Stomach (tissue), 9 donors: Measurements from ENCODE around the gene C2CD2. TPM values are rescaled to one million over a fixed set of nuclear protein-coding genes. Genes with fewer than 3 reads are reported as not detected.

Source experiments
- DNase-seq, 2 donors: peaks; one replicate each; pipeline versions ENCODE4 v3.0.0 to v3.0.0-alpha.2; 2013 to 2019
- H3K27ac ChIP-seq, 5 donors: fragments of 200-600 bp in 4 of 5; sonication (generic) in 4 of 5; one replicate each; pipeline ENCODE4 v1.5.1; 2013 to 2019; ENCODE audit warnings: mild to moderate bottlenecking in 1 of 5, moderate library complexity in 1 of 5
- H3K27me3 ChIP-seq, 3 donors: fragments of 200-600 bp; sonication (generic); one replicate each; pipeline ENCODE4 v1.5.1; 2017 to 2019; ENCODE audit warnings: mixed run types in 1 of 3
- H3K36me3 ChIP-seq, 4 donors: fragments of 200-600 bp; sonication (generic); 1 replicate in 3 of 4; 2 replicates in 1 of 4; pipeline ENCODE4 v1.5.1; 2016 to 2019
- H3K4me1 ChIP-seq, 4 donors: fragments of 200-600 bp; sonication (generic); one replicate each; pipeline ENCODE4 v1.5.1; 2016 to 2019
- H3K4me3 ChIP-seq, 4 donors: fragments of 200-600 bp; sonication (generic) in 3 of 4; one replicate each; pipeline ENCODE4 v1.5.1; 2016 to 2019; ENCODE audit warnings: mild to moderate bottlenecking in 1 of 4
- H3K9me3 ChIP-seq, 4 donors: fragments of 200-600 bp; sonication (generic); one replicate each; pipeline ENCODE4 v1.5.1; 2016 to 2019
- CTCF ChIP-seq, 7 experiments: fragments of 450-650 bp in 4 of 7; fragments of 200-600 bp in 3 of 7; sonication (generic) in 3 of 7; IDR thresholded peaks; one replicate each; pipeline ENCODE4 v1.5.1; 2016 to 2019; ENCODE audit warnings: antibody characterized with exemption in 7 of 7, control low read depth in 2 of 7, mild to moderate bottlenecking in 1 of 7
- EP300 ChIP-seq: sonication (generic); formaldehyde crosslinking; IDR thresholded peaks from one replicate; pipeline ENCODE4 v1.6.1; 2017; ENCODE audit warnings: antibody characterized with exemption
- POLR2A ChIP-seq, 4 donors: fragments of 450-650 bp; IDR thresholded peaks; one replicate each; pipeline ENCODE4 v1.6.1; 2016; ENCODE audit warnings: antibody characterized with exemption in 4 of 4, control low read depth in 2 of 4, mild to moderate bottlenecking in 1 of 4, moderate library complexity in 1 of 4
- POLR2AphosphoS5 ChIP-seq, 3 donors: sonication (generic); formaldehyde crosslinking; IDR thresholded peaks; one replicate each; pipeline ENCODE4 v1.6.1; 2016; ENCODE audit warnings: antibody characterized with exemption in 3 of 3
- WGBS, 5 donors: extraction: QIAGEN DNeasy Blood & Tissue Kit in 3 of 5; methylation state at CpG; one replicate each; pipeline versions ENCODE4 v1.1.5 to v1.1.7; 2013 to 2018; 5-methylcytosine and 5-hydroxymethylcytosine counted together
- intact Hi-C: fragments of 100-400 bp; cut with DNase I; formaldehyde crosslinking; loops from one replicate; pipeline ENCODE4 v1.15.1; 2023; ENCODE audit warnings: low total_unique reads
- polyA plus RNA-seq, 3 donors: library from polyadenylated mRNA; stranded (reverse); fragments of 200-250 nt; gene quantifications; one replicate each; pipeline ENCODE4 v1.2.3, GENCODE V29; 2013
- total RNA-seq, 5 donors: library from RNA; depleted of rRNA; stranded (reverse); fragments of >200 nt; gene quantifications; one replicate each; pipeline versions ENCODE4 v1.1.0 to v1.2.3, GENCODE V29; 2014 to 2016
- donor health status: healthy with polysubstance abuse.
- donor health status: Bipolar disorder and iron deficiency.
- donor health status: healthy.

The C2CD2 gene
- total and polyA plus RNA-seq, 8 donors = 4.6 to 31.9 (median 16.0) TPM

GRCh38 chr21:41977034-41977950 is 23.5 kb upstream of the C2CD2 start:
- Histone ChIP-seq H3K36me3 (no peaks in the 10 kb centered on the region), H3K27me3 (no peaks in the 10 kb centered on the region), H3K4me3 (no peak overlapping the region), H3K27ac (no peak overlapping the region), H3K9me3 (peaks cover 0 to 7% (median 0%) of the 10 kb centered on the region in 4 donors), H3K4me1 (peaks cover 0 to 9% (median 2%) of the 10 kb centered on the region in 4 donors)
- intact Hi-C loops = no loop called here
- no peak for DNase-seq
- WGBS, 5 donors = 85 to 90% (median 87%) methylated on average over 16 to 17 of the region's 17 CpGs
- no peak for TF ChIP-seq POLR2A (IDR thresholded peaks at IDR 0.05)
- no peak for TF ChIP-seq EP300

- H3K9me3 ChIP-seq = peaks cover 0 to 7% (median 0%) of the 10 kb centered on the region in 4 donors
- DNase-seq = no peak
- peaks cover 0 to 9% (median 2%) of the 10 kb centered on the region in 4 donors for H3K4me1 ChIP-seq
- intact Hi-C loops = no loop called here
- 83 to 97% (median 92%) methylated on average over 8 of the region's 8 CpGs for WGBS, 5 donors
- TF ChIP-seq POLR2A (IDR thresholded peaks at IDR 0.05) (no peak), EP300 (no peak), CTCF (IDR thresholded peaks at IDR 0.05) (no peak), POLR2AphosphoS5 (IDR thresholded peaks at IDR 0.05) (no peak)
- no peaks in the 10 kb centered on the region for H3K36me3 ChIP-seq
- H3K4me3 ChIP-seq = no peak overlapping the region
- no peak overlapping the region for H3K27ac ChIP-seq
- H3K27me3 ChIP-seq = no peaks in the 10 kb centered on the region
These were observed 22.8 kb upstream of the C2CD2 start for GRCh38 chr21:41976611-41977010.

- no peak for DNase-seq
- intact Hi-C loops = no loop called here
- WGBS, 5 donors = 88 to 96% (median 94%) methylated on average over 14 to 17 of the region's 17 CpGs
- Histone ChIP-seq H3K36me3 (no peaks in the 10 kb centered on the region), H3K27ac (no peak overlapping the region), H3K27me3 (no peaks in the 10 kb centered on the region), H3K4me1 (peaks cover 0 to 9% (median 2%) of the 10 kb centered on the region in 4 donors), H3K4me3 (no peak overlapping the region), H3K9me3 (peaks cover 0 to 7% (median 0%) of the 10 kb centered on the region in 4 donors)
- TF ChIP-seq POLR2AphosphoS5 (IDR thresholded peaks at IDR 0.05) = no peak
- TF ChIP-seq POLR2A (IDR thresholded peaks at IDR 0.05) = no peak
- no peak for TF ChIP-seq EP300
- no peak for TF ChIP-seq CTCF (IDR thresholded peaks at IDR 0.05)
These were observed 21.8 kb upstream of the C2CD2 start for GRCh38 chr21:41975391-41976272.

GRCh38 chr21:41974752-41975053 is 20.9 kb upstream of the C2CD2 start:
- Histone ChIP-seq H3K36me3 (no peaks in the 10 kb centered on the region), H3K9me3 (peaks cover 0 to 5% (median 0%) of the 10 kb centered on the region in 4 donors), H3K4me3 (no peak overlapping the region), H3K4me1 (peaks cover 0 to 9% (median 2%) of the 10 kb centered on the region in 4 donors), H3K27me3 (no peaks in the 10 kb centered on the region), H3K27ac (no peak overlapping the region)
- 85 to 93% (median 90%) methylated on average over 4 of the region's 4 CpGs for WGBS, 5 donors
- peak in 1 of 2 donors; percentile 1 for DNase-seq
- intact Hi-C loops = no loop called here
- no peak for TF ChIP-seq POLR2A (IDR thresholded peaks at IDR 0.05)
- TF ChIP-seq EP300 = no peak
- TF ChIP-seq POLR2AphosphoS5 (IDR thresholded peaks at IDR 0.05) = no peak
- TF ChIP-seq CTCF (IDR thresholded peaks at IDR 0.05) = no peak
